ENCODE measurements around the gene TSTD2.

TSTD2 gene

GRCh38 chr9:97632985-97633858 is at the start of gene TSTD2, which contains the start of gene NCBP1:
Gene TSTD2 (minus strand): TSS chr9:97633368. CDS start chr9:97627562, 5,806 bp downstream.
Gene NCBP1 (plus strand): TSS chr9:97633821. CDS start chr9:97633882, 61 bp downstream.
- Histone ChIP-seq H3K27ac (ENCODE audit: low read length) (peak within 1 kb of the TSS; percentile 97), H3K4me1 (ENCODE audit: control insufficient read depth, low read depth, low read length) (peaks cover 13% of the 10 kb centered on the region), H3K4me3 (ENCODE audit: low read length) (peak within 1 kb of the TSS; percentile 73), H3K27me3 (ENCODE audit: control insufficient read depth, insufficient read depth, low read length) (no peaks in the 10 kb centered on the region), H3K36me3 (ENCODE audit: control insufficient read depth, low read depth, low read length) (no peaks in the 10 kb centered on the region), H3K9ac (ENCODE audit: low read length) (peak within 1 kb of the TSS; percentile 94), H3K9me3 (ENCODE audit: control insufficient read depth, low read depth, low read length) (no peaks in the 10 kb centered on the region)

GRCh38 chr9:97682242-97682641 is 49.1 kb upstream of the TSTD2 start:
- no peaks in the 10 kb centered on the region for H3K9me3 ChIP-seq (ENCODE audit: control insufficient read depth, low read depth, low read length)
- H3K4me1 ChIP-seq (ENCODE audit: control insufficient read depth, low read depth, low read length) = no peaks in the 10 kb centered on the region
- no peak overlapping the region for H3K4me3 ChIP-seq (ENCODE audit: low read length)
- H3K27me3 ChIP-seq (ENCODE audit: control insufficient read depth, insufficient read depth, low read length) = no peaks in the 10 kb centered on the region
- no peak overlapping the region for H3K9ac ChIP-seq (ENCODE audit: low read length)
- no peak overlapping the region for H3K27ac ChIP-seq (ENCODE audit: low read length)
- peaks cover 6% of the 10 kb centered on the region for H3K36me3 ChIP-seq (ENCODE audit: control insufficient read depth, low read depth, low read length)

GRCh38 chr9:97675655-97676054 is 42.5 kb upstream of the TSTD2 start:
- H3K27me3 ChIP-seq (ENCODE audit: control insufficient read depth, insufficient read depth, low read length) = no peaks in the 10 kb centered on the region
- no peaks in the 10 kb centered on the region for H3K4me1 ChIP-seq (ENCODE audit: control insufficient read depth, low read depth, low read length)
- no peak overlapping the region for H3K4me3 ChIP-seq (ENCODE audit: low read length)
- no peaks in the 10 kb centered on the region for H3K9me3 ChIP-seq (ENCODE audit: control insufficient read depth, low read depth, low read length)
- H3K36me3 ChIP-seq (ENCODE audit: control insufficient read depth, low read depth, low read length) = peaks cover 55% of the 10 kb centered on the region
- no peak overlapping the region for H3K9ac ChIP-seq (ENCODE audit: low read length)
- no peak overlapping the region for H3K27ac ChIP-seq (ENCODE audit: low read length)

GRCh38 chr9:97673922-97674321 is 40.8 kb upstream of the TSTD2 start:
- peaks cover 73% of the 10 kb centered on the region for H3K36me3 ChIP-seq (ENCODE audit: control insufficient read depth, low read depth, low read length)
- no peaks in the 10 kb centered on the region for H3K4me1 ChIP-seq (ENCODE audit: control insufficient read depth, low read depth, low read length)
- H3K4me3 ChIP-seq (ENCODE audit: low read length) = no peak overlapping the region
- H3K27ac ChIP-seq (ENCODE audit: low read length) = no peak overlapping the region
- no peaks in the 10 kb centered on the region for H3K9me3 ChIP-seq (ENCODE audit: control insufficient read depth, low read depth, low read length)
- no peak overlapping the region for H3K9ac ChIP-seq (ENCODE audit: low read length)
- H3K27me3 ChIP-seq (ENCODE audit: control insufficient read depth, insufficient read depth, low read length) = no peaks in the 10 kb centered on the region

GRCh38 chr9:97672403-97672802 is 39.2 kb upstream of the TSTD2 start:
- peaks cover 88% of the 10 kb centered on the region for H3K36me3 ChIP-seq (ENCODE audit: control insufficient read depth, low read depth, low read length)
- no peak overlapping the region for H3K27ac ChIP-seq (ENCODE audit: low read length)
- no peak overlapping the region for H3K4me3 ChIP-seq (ENCODE audit: low read length)
- H3K9ac ChIP-seq (ENCODE audit: low read length) = no peak overlapping the region
- no peaks in the 10 kb centered on the region for H3K4me1 ChIP-seq (ENCODE audit: control insufficient read depth, low read depth, low read length)
- H3K27me3 ChIP-seq (ENCODE audit: control insufficient read depth, insufficient read depth, low read length) = no peaks in the 10 kb centered on the region
- no peaks in the 10 kb centered on the region for H3K9me3 ChIP-seq (ENCODE audit: control insufficient read depth, low read depth, low read length)

- Histone ChIP-seq H3K4me1 (ENCODE audit: control insufficient read depth, low read depth, low read length) (no peaks in the 10 kb centered on the region), H3K4me3 (ENCODE audit: low read length) (no peak overlapping the region), H3K9me3 (ENCODE audit: control insufficient read depth, low read depth, low read length) (no peaks in the 10 kb centered on the region), H3K27me3 (ENCODE audit: control insufficient read depth, insufficient read depth, low read length) (no peaks in the 10 kb centered on the region), H3K9ac (ENCODE audit: low read length) (no peak overlapping the region), H3K36me3 (ENCODE audit: control insufficient read depth, low read depth, low read length) (peaks cover 97% of the 10 kb centered on the region), H3K27ac (ENCODE audit: low read length) (no peak overlapping the region)
Measured at GRCh38 chr9:97670586-97670985, 37.4 kb upstream of the TSTD2 start.

- H3K4me1 ChIP-seq (ENCODE audit: control insufficient read depth, low read depth, low read length) = no peaks in the 10 kb centered on the region
- H3K9me3 ChIP-seq (ENCODE audit: control insufficient read depth, low read depth, low read length) = no peaks in the 10 kb centered on the region
- H3K27me3 ChIP-seq (ENCODE audit: control insufficient read depth, insufficient read depth, low read length) = no peaks in the 10 kb centered on the region
- H3K9ac ChIP-seq (ENCODE audit: low read length) = no peak overlapping the region
- no peak overlapping the region for H3K4me3 ChIP-seq (ENCODE audit: low read length)
- no peak overlapping the region for H3K27ac ChIP-seq (ENCODE audit: low read length)
- peaks cover 95% of the 10 kb centered on the region for H3K36me3 ChIP-seq (ENCODE audit: control insufficient read depth, low read depth, low read length)
Measured at GRCh38 chr9:97668485-97668884, 35.3 kb upstream of the TSTD2 start.

GRCh38 chr9:97666907-97667686 is 33.9 kb upstream of the TSTD2 start:
- Histone ChIP-seq H3K27me3 (ENCODE audit: control insufficient read depth, insufficient read depth, low read length) (no peaks in the 10 kb centered on the region), H3K9ac (ENCODE audit: low read length) (no peak overlapping the region), H3K27ac (ENCODE audit: low read length) (no peak overlapping the region), H3K9me3 (ENCODE audit: control insufficient read depth, low read depth, low read length) (no peaks in the 10 kb centered on the region), H3K36me3 (ENCODE audit: control insufficient read depth, low read depth, low read length) (peaks cover 94% of the 10 kb centered on the region), H3K4me1 (ENCODE audit: control insufficient read depth, low read depth, low read length) (no peaks in the 10 kb centered on the region), H3K4me3 (ENCODE audit: low read length) (no peak overlapping the region)

GRCh38 chr9:97665742-97666141 is 32.6 kb upstream of the TSTD2 start:
- no peak overlapping the region for H3K4me3 ChIP-seq (ENCODE audit: low read length)
- H3K27me3 ChIP-seq (ENCODE audit: control insufficient read depth, insufficient read depth, low read length) = no peaks in the 10 kb centered on the region
- no peak overlapping the region for H3K9ac ChIP-seq (ENCODE audit: low read length)
- H3K4me1 ChIP-seq (ENCODE audit: control insufficient read depth, low read depth, low read length) = no peaks in the 10 kb centered on the region
- H3K36me3 ChIP-seq (ENCODE audit: control insufficient read depth, low read depth, low read length) = peaks cover 92% of the 10 kb centered on the region
- no peak overlapping the region for H3K27ac ChIP-seq (ENCODE audit: low read length)
- no peaks in the 10 kb centered on the region for H3K9me3 ChIP-seq (ENCODE audit: control insufficient read depth, low read depth, low read length)

GRCh38 chr9:97660847-97661246 is 27.7 kb upstream of the TSTD2 start:
- H3K4me3 ChIP-seq (ENCODE audit: low read length) = no peak overlapping the region
- no peak overlapping the region for H3K9ac ChIP-seq (ENCODE audit: low read length)
- no peak overlapping the region for H3K27ac ChIP-seq (ENCODE audit: low read length)
- no peaks in the 10 kb centered on the region for H3K4me1 ChIP-seq (ENCODE audit: control insufficient read depth, low read depth, low read length)
- H3K9me3 ChIP-seq (ENCODE audit: control insufficient read depth, low read depth, low read length) = no peaks in the 10 kb centered on the region
- peaks cover 87% of the 10 kb centered on the region for H3K36me3 ChIP-seq (ENCODE audit: control insufficient read depth, low read depth, low read length)
- no peaks in the 10 kb centered on the region for H3K27me3 ChIP-seq (ENCODE audit: control insufficient read depth, insufficient read depth, low read length)

GRCh38 chr9:97660340-97660739 is 27.2 kb upstream of the TSTD2 start:
- Histone ChIP-seq H3K27me3 (ENCODE audit: control insufficient read depth, insufficient read depth, low read length) (no peaks in the 10 kb centered on the region), H3K9ac (ENCODE audit: low read length) (no peak overlapping the region), H3K36me3 (ENCODE audit: control insufficient read depth, low read depth, low read length) (peaks cover 89% of the 10 kb centered on the region), H3K27ac (ENCODE audit: low read length) (no peak overlapping the region), H3K4me3 (ENCODE audit: low read length) (no peak overlapping the region), H3K9me3 (ENCODE audit: control insufficient read depth, low read depth, low read length) (no peaks in the 10 kb centered on the region), H3K4me1 (ENCODE audit: control insufficient read depth, low read depth, low read length) (no peaks in the 10 kb centered on the region)
